K562 (cell line): ENCODE results near the gene NDST3. TPM values are rescaled to one million over a fixed set of nuclear protein-coding genes. Genes with fewer than 3 reads are reported as not detected.
A peak's percentile ranks its signal among the peaks of the same experiment; 100 is the strongest.

Experiments
- ARHGAP35 ChIP-seq: fragments of 450-650 bp; IDR thresholded peaks from 2 replicates; pipeline ENCODE4 v1.6.1; 2018; ENCODE audit not compliant: partially characterized antibody
- GATAD2B ChIP-seq: fragments of 450-650 bp; IDR thresholded peaks from 2 replicates; pipeline ENCODE4 v1.6.1; 2017; ENCODE audit warnings: mild to moderate bottlenecking, borderline replicate concordance
- HDAC1 ChIP-seq, 2 experiments: fragments of 450-650 bp; IDR thresholded peaks; 2 replicates each; pipeline ENCODE4 v1.6.1; 2016 to 2017; ENCODE audit warnings: inconsistent platforms in 1 of 2, mild to moderate bottlenecking in 1 of 2, moderate library complexity in 1 of 2
- MBD2 ChIP-seq: sonication (generic); IDR thresholded peaks from 2 replicates; pipeline ENCODE4 v1.6.1; 2016; ENCODE audit warnings: low read depth, borderline replicate concordance
- NR2C1 ChIP-seq, 2 experiments: fragments of 450-650 bp; IDR thresholded peaks; 2 replicates each; pipeline ENCODE4 v1.6.1; 2017; ENCODE audit warnings: mild to moderate bottlenecking in 2 of 2, antibody characterized with exemption in 1 of 2, inconsistent platforms in 1 of 2, missing compliant biosample characterization in 1 of 2, missing genetic modification characterization in 1 of 2
- PRDM10 ChIP-seq: fragments of 450-650 bp; IDR thresholded peaks from 2 replicates; pipeline ENCODE4 v1.6.1; 2018; ENCODE audit not compliant: partially characterized antibody
- SMARCB1 ChIP-seq: IDR thresholded peaks from 2 replicates; pipeline ENCODE4 v1.6.1; 2011; ENCODE audit warnings: improper control_type of control experiment, low read depth; ENCODE audit not compliant: insufficient read length
- TEAD1 ChIP-seq, 2 experiments: fragments of 450-650 bp in 1 of 2; sonication (generic) in 1 of 2; formaldehyde crosslinking; IDR thresholded peaks; 2 replicates each; pipeline versions ENCODE4 v1.4.0 to v1.8.0; 2020 to 2022; ENCODE audit warnings: mild to moderate bottlenecking in 2 of 2, missing genetic modification reagents in 1 of 2
- ZBTB8A ChIP-seq: fragments of 450-650 bp; IDR thresholded peaks from 2 replicates; pipeline ENCODE4 v1.6.1; 2018; ENCODE audit warnings: mild to moderate bottlenecking, moderate library complexity; ENCODE audit not compliant: partially characterized antibody
- ZBTB9 ChIP-seq: fragments of 450-650 bp; formaldehyde crosslinking; IDR thresholded peaks from 2 replicates; pipeline ENCODE4 v1.4.0; 2020; ENCODE audit warnings: mild to moderate bottlenecking, moderate library complexity
- polyA plus RNA-seq, 8 experiments: library from polyadenylated mRNA; depleted of rRNA in 4 of 8; stranded (reverse) in 5 of 8; unstranded in 3 of 8; fragments of >200 nt; fragmentation: Nextera tagmentation in 2 of 8; fragmentation: Illumina TruSeq in 1 of 8; extraction: Ambion mirVana in 2 of 8; extraction: Trizol in 1 of 8; gene quantifications; 2 replicates each; pipeline versions ENCODE4 v1.2.1 to v1.2.3, GENCODE V29; 2011 to 2014; ENCODE audit warnings: inconsistent platforms in 1 of 8, missing spikeins in 1 of 8
- total RNA-seq, 7 experiments: library from RNA; depleted of rRNA in 6 of 7; stranded (reverse); fragments of >200 nt in 6 of 7; fragmentation: Illumina TruSeq in 2 of 7; extraction: Trizol in 2 of 7; gene quantifications; 2 replicates each; pipeline versions ENCODE4 v1.2.1 to v1.2.3, GENCODE V29; 2011 to 2021; ENCODE audit warnings: low replicate concordance in 1 of 7
- TF ChIP-seq, protein P1 (sequence below): fragments of 250-450 bp; sonication (Bioruptor Pico); IDR thresholded peaks from 2 replicates; pipeline ENCODE4 v1.5.0; 2021; ENCODE audit warnings: mild to moderate bottlenecking, moderate library complexity
- TF ChIP-seq, protein P2 (sequence below): IDR thresholded peaks from 2 replicates; pipeline ENCODE4 v1.6.1; 2014; ENCODE audit warnings: antibody characterized with exemption
- TF ChIP-seq, protein P3 (sequence below): sonication (generic); formaldehyde crosslinking; IDR thresholded peaks from 2 replicates; pipeline ENCODE4 v1.8.0; 2022; ENCODE audit warnings: missing genetic modification reagents, mild to moderate bottlenecking, borderline replicate concordance

The NDST3 gene
- total and polyA plus RNA-seq, 9 of the 15 experiments (the other 6 are each of a cell fraction or from before 2014, with no cell fraction given) = not detected

GRCh38 chr4:118278473-118279274 is 244.4 kb downstream of the NDST3 start (continued):
- TF ChIP-seq, protein P1, sequence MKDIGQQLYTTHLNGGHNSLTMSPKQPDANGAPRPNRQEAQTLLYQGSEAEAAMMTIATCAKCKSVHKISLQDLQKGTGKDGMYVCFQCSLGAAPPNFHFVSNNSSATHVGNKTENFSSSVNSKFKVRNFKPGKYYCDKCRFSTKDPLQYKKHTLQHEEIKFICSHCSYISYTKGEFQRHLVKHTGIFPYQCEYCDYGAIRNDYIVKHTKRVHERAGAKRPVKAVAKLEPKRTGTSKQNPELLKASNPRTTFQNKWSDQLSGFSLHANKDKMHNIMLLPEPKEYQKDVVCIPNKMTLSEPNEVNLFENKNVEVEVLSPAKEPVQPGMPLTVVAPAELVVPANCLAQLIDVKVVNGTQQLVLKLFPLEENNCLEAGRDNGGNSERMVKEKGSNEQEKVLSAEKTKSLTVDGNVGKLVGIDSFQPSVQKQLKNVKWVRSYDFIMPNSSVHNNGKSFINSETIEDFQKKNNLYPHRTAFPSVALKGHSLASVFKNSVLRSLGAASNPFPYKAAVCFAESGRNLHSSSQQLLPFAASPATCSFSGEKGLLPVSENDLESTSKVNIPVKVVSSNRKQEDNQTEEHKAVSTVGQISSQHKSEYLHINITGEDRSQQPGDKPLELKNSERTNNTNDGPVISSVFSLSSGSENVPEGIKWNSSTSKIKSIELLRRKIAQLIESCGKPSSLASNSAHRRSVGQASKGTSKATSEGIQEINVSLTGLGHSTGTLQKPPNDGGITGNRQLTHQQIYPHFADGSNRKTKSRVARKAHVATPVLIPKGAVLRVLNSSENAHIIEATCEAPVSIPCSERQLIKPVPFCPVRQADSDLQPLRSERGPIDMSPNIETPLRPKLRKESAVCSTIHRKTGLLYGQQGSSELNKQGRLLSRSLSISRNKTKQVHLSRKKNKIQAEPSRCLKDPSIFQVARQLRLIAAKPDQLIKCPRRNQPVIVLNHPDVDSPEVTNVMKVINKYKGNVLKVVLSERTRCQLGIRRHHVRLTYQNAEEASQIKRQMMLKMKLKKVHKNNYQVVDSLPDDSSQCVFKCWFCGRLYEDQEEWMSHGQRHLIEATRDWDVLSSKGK (CRISPR knock-in tag) = no peak
- no peak for TF ChIP-seq NR2C1 (IDR thresholded peaks at IDR 0.05)
- no peak for TF ChIP-seq NR2C1 (tag; IDR thresholded peaks at IDR 0.05)
- TF ChIP-seq SMARCB1 = no peak
- TF ChIP-seq, protein P2, sequence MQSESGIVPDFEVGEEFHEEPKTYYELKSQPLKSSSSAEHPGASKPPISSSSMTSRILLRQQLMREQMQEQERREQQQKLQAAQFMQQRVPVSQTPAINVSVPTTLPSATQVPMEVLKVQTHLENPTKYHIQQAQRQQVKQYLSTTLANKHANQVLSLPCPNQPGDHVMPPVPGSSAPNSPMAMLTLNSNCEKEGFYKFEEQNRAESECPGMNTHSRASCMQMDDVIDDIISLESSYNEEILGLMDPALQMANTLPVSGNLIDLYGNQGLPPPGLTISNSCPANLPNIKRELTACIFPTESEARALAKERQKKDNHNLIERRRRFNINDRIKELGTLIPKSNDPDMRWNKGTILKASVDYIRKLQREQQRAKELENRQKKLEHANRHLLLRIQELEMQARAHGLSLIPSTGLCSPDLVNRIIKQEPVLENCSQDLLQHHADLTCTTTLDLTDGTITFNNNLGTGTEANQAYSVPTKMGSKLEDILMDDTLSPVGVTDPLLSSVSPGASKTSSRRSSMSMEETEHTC = peak; percentile 51; the same call in 1 of the 2 replicates
- TF ChIP-seq MBD2 = peak; percentile 55; the same call in 1 of the 2 replicates
- TF ChIP-seq, protein P3, sequence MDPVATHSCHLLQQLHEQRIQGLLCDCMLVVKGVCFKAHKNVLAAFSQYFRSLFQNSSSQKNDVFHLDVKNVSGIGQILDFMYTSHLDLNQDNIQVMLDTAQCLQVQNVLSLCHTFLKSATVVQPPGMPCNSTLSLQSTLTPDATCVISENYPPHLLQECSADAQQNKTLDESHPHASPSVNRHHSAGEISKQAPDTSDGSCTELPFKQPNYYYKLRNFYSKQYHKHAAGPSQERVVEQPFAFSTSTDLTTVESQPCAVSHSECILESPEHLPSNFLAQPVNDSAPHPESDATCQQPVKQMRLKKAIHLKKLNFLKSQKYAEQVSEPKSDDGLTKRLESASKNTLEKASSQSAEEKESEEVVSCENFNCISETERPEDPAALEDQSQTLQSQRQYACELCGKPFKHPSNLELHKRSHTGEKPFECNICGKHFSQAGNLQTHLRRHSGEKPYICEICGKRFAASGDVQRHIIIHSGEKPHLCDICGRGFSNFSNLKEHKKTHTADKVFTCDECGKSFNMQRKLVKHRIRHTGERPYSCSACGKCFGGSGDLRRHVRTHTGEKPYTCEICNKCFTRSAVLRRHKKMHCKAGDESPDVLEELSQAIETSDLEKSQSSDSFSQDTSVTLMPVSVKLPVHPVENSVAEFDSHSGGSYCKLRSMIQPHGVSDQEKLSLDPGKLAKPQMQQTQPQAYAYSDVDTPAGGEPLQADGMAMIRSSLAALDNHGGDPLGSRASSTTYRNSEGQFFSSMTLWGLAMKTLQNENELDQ (CRISPR knock-in tag) = no peak
- no peak for TF ChIP-seq ZBTB8A
- TF ChIP-seq HDAC1 (IDR thresholded peaks at IDR 0.05) = peak in 1 of 2 experiments; percentile 94; a peak in 2 of 4 replicates
- TF ChIP-seq ARHGAP35 = no peak
- TF ChIP-seq TEAD1 (CRISPR knock-in tag; IDR thresholded peaks at IDR 0.05) = no peak
- no peak; the same call in 1 of the 2 replicates for TF ChIP-seq GATAD2B
- TF ChIP-seq PRDM10 = peak; percentile 59
- TF ChIP-seq ZBTB9 (CRISPR knock-in tag) = no peak
